K562 (cell line): Measurements from ENCODE around the gene SFXN2. TPM values are rescaled to one million over a fixed set of nuclear protein-coding genes. Genes with fewer than 3 reads are reported as not detected.

Experiments
- DACH1 ChIP-seq: fragments of 450-650 bp; IDR thresholded peaks from 2 replicates; pipeline ENCODE4 v1.6.1; 2018; ENCODE audit not compliant: partially characterized antibody
- FOXJ2 ChIP-seq: fragments of 200-800 bp; sonication (Bioruptor generic); IDR thresholded peaks from 2 replicates; pipeline ENCODE4 v1.6.1; 2016; ENCODE audit warnings: missing genetic modification characterization, missing compliant biosample characterization
- HDAC8 ChIP-seq: fragments of 450-650 bp; IDR thresholded peaks from 2 replicates; pipeline ENCODE4 v1.6.1; 2016; ENCODE audit warnings: mild to moderate bottlenecking, missing genetic modification characterization, moderate library complexity, missing compliant biosample characterization
- LARP7 ChIP-seq: fragments of 450-650 bp; IDR thresholded peaks from 2 replicates; pipeline ENCODE4 v1.6.1; 2016
- NFXL1 ChIP-seq: fragments of 450-650 bp; formaldehyde crosslinking; IDR thresholded peaks from 2 replicates; pipeline ENCODE4 v1.4.0; 2021; ENCODE audit warnings: mild to moderate bottlenecking
- PTRF ChIP-seq: fragments of 450-650 bp; IDR thresholded peaks from 2 replicates; pipeline ENCODE4 v1.6.1; 2016; ENCODE audit warnings: mild to moderate bottlenecking, missing genetic modification characterization, missing compliant biosample characterization
- polyA plus RNA-seq, 8 experiments: library from polyadenylated mRNA; depleted of rRNA in 4 of 8; stranded (reverse) in 5 of 8; unstranded in 3 of 8; fragments of >200 nt; fragmentation: Nextera tagmentation in 2 of 8; fragmentation: Illumina TruSeq in 1 of 8; extraction: Ambion mirVana in 2 of 8; extraction: Trizol in 1 of 8; gene quantifications; 2 replicates each; pipeline versions ENCODE4 v1.2.1 to v1.2.3, GENCODE V29; 2011 to 2014; ENCODE audit warnings: inconsistent platforms in 1 of 8, missing spikeins in 1 of 8
- total RNA-seq, 7 experiments: library from RNA; depleted of rRNA in 6 of 7; stranded (reverse); fragments of >200 nt in 6 of 7; fragmentation: Illumina TruSeq in 2 of 7; extraction: Trizol in 2 of 7; gene quantifications; 2 replicates each; pipeline versions ENCODE4 v1.2.1 to v1.2.3, GENCODE V29; 2011 to 2021; ENCODE audit warnings: low replicate concordance in 1 of 7
- TF ChIP-seq, protein P1 (sequence below), 3 experiments: fragments of 200-800 bp in 1 of 3; sonication (Bioruptor generic) in 1 of 3; sonication (generic) in 1 of 3; formaldehyde crosslinking in 1 of 3; IDR thresholded peaks; 2 replicates each; pipeline versions ENCODE4 v1.6.1 to v1.8.0; 2016 to 2022; ENCODE audit warnings: mild to moderate bottlenecking in 2 of 3, missing compliant biosample characterization in 2 of 3, missing genetic modification characterization in 2 of 3, missing genetic modification reagents in 1 of 3
- TF ChIP-seq, protein P2 (sequence below): sonication (generic); formaldehyde crosslinking; IDR thresholded peaks from 2 replicates; pipeline ENCODE4 v1.8.0; 2022; ENCODE audit warnings: mild to moderate bottlenecking, missing genetic modification reagents
- TF ChIP-seq, protein P3 (sequence below), 2 experiments: fragments of 200-800 bp in 1 of 2; sonication (Bioruptor generic) in 1 of 2; sonication (generic) in 1 of 2; formaldehyde crosslinking in 1 of 2; IDR thresholded peaks in 1 of 2; conservative IDR thresholded peaks in 1 of 2; 2 replicates each; pipeline versions ENCODE4 v1.5.0 to v1.6.1; 2016 to 2020; ENCODE audit warnings: missing compliant biosample characterization in 1 of 2, missing genetic modification characterization in 1 of 2, missing genetic modification reagents in 1 of 2

The SFXN2 gene
- total and polyA plus RNA-seq, 9 of the 15 experiments (the other 6 are each of a cell fraction or from before 2014, with no cell fraction given) = 7.3 to 23.8 (median 15.7) TPM

DNA sequence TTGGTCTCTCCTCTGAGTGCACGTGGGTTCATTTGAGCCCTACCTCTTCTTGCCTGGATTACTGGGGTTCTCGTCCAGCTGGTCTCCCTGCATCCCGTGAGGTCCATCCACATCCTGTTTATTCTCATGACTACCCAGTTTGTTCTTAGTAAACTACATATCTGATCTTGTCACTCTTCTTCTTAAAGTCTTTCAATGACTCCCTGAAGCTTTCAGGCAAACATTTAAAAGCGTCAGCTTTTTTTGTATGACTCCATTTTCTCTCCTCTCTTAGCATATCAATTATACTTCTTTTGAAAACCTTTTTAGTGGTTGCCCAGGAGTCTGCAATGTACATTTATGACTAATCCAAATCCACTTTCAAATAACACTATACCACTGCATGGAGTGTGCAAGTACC is 7.5 kb downstream of the SFXN2 start (continued):
- TF ChIP-seq NFXL1 = no peak
- no peak for TF ChIP-seq PTRF
- TF ChIP-seq, protein P1, sequence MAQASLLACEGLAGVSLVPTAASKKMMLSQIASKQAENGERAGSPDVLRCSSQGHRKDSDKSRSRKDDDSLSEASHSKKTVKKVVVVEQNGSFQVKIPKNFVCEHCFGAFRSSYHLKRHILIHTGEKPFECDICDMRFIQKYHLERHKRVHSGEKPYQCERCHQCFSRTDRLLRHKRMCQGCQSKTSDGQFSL (CRISPR knock-in tag; IDR thresholded peaks at IDR 0.05) = no peak
- TF ChIP-seq, protein P1 (tag; IDR thresholded peaks at IDR 0.05) = no peak
- no peak for TF ChIP-seq LARP7
- no peak for TF ChIP-seq DACH1
- no peak for TF ChIP-seq FOXJ2 (tag)
- TF ChIP-seq, protein P2, sequence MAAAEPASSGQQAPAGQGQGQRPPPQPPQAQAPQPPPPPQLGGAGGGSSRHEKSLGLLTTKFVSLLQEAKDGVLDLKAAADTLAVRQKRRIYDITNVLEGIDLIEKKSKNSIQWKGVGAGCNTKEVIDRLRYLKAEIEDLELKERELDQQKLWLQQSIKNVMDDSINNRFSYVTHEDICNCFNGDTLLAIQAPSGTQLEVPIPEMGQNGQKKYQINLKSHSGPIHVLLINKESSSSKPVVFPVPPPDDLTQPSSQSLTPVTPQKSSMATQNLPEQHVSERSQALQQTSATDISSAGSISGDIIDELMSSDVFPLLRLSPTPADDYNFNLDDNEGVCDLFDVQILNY (CRISPR knock-in tag) = no peak
- no peak for TF ChIP-seq HDAC8 (tag)
- TF ChIP-seq, protein P3, sequence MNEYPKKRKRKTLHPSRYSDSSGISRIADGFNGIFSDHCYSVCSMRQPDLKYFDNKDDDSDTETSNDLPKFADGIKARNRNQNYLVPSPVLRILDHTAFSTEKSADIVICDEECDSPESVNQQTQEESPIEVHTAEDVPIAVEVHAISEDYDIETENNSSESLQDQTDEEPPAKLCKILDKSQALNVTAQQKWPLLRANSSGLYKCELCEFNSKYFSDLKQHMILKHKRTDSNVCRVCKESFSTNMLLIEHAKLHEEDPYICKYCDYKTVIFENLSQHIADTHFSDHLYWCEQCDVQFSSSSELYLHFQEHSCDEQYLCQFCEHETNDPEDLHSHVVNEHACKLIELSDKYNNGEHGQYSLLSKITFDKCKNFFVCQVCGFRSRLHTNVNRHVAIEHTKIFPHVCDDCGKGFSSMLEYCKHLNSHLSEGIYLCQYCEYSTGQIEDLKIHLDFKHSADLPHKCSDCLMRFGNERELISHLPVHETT (CRISPR knock-in tag; conservative IDR thresholded peaks at IDR 0.05 in 1 of 2, IDR thresholded peaks at IDR 0.05 in 1 of 2) = no peak
- TF ChIP-seq, all 486 proteins: peak for 0
